ENCODE measurements around the gene TRNT1. TPM values are rescaled to one million over a fixed set of nuclear protein-coding genes. Genes with fewer than 3 reads are reported as not detected.

TRNT1 gene
- total RNA-seq, 1 donor from 2014 or later, result 16.0 TPM

- Histone ChIP-seq H3K27ac (ENCODE audit: low read depth, low read length) (no peak overlapping the region), H3K4me2 (ENCODE audit: low read length) (no peak overlapping the region), H3K9me3 (ENCODE audit: insufficient read depth, low read depth, low read length) (no peaks in the 10 kb centered on the region), H3K27me3 (ENCODE audit: insufficient read depth, low read length) (no peaks in the 10 kb centered on the region), H3K36me3 (ENCODE audit: insufficient read depth, low read length) (no peaks in the 10 kb centered on the region), H3K4me1 (ENCODE audit: insufficient read depth, low read length) (no peaks in the 10 kb centered on the region), H2AFZ (ENCODE audit: low read depth, low read length) (no peak overlapping the region), H3K79me2 (ENCODE audit: insufficient read depth, low read length) (no peaks in the 10 kb centered on the region), H3K9ac (ENCODE audit: low read length) (no peak overlapping the region), H3K4me3 (ENCODE audit: insufficient read depth, low read depth, low read length) (no peak overlapping the region), H4K20me1 (ENCODE audit: insufficient read depth, low read length) (no peaks in the 10 kb centered on the region)
- Mint-ChIP-seq H3K9me3 (ENCODE audit: unreplicated experiment) (peaks cover 3% of the 10 kb centered on the region), H3K27me3 (ENCODE audit: low read depth, unreplicated experiment) (peaks cover 19% of the 10 kb centered on the region), H3K36me3 (ENCODE audit: low read depth, unreplicated experiment) (no peaks in the 10 kb centered on the region), H3K27ac (ENCODE audit: unreplicated experiment) (no peak overlapping the region), H3K4me3 (ENCODE audit: unreplicated experiment) (no peak overlapping the region), H3K4me1 (ENCODE audit: low read depth, unreplicated experiment) (peaks cover 8% of the 10 kb centered on the region)
- TF ChIP-seq CTCF (IDR thresholded peaks at IDR 0.05; ENCODE audit: insufficient read depth, low read depth, low read length), result no peak
- no peak for TF ChIP-seq EZH2 (IDR thresholded peaks at IDR 0.05; ENCODE audit: insufficient read depth, low read length)
- FAIRE-seq, result no peak
- DNase-seq (ENCODE audit: low read depth), result no peak
Observed at GRCh38 chr3:3189961-3190360, 63.2 kb downstream of the TRNT1 start.

- FAIRE-seq (no peak), DNase-seq (ENCODE audit: low read depth) (peak; percentile 37)
- no peaks in the 10 kb centered on the region for H3K9me3 ChIP-seq (ENCODE audit: insufficient read depth, low read depth, low read length)
- H4K20me1 ChIP-seq (ENCODE audit: insufficient read depth, low read length), result no peaks in the 10 kb centered on the region
- H3K4me1 ChIP-seq (ENCODE audit: insufficient read depth, low read length), result no peaks in the 10 kb centered on the region
- no peak overlapping the region for H3K27ac ChIP-seq (ENCODE audit: low read depth, low read length)
- H3K4me3 Mint-ChIP-seq (ENCODE audit: unreplicated experiment), result no peak overlapping the region
- H3K36me3 Mint-ChIP-seq (ENCODE audit: low read depth, unreplicated experiment), result no peaks in the 10 kb centered on the region
- no peak overlapping the region for H3K27ac Mint-ChIP-seq (ENCODE audit: unreplicated experiment)
- peaks cover 2% of the 10 kb centered on the region for H3K27me3 ChIP-seq (ENCODE audit: insufficient read depth, low read length)
- H3K36me3 ChIP-seq (ENCODE audit: insufficient read depth, low read length), result no peaks in the 10 kb centered on the region
- H3K9ac ChIP-seq (ENCODE audit: low read length), result no peak overlapping the region
- H3K79me2 ChIP-seq (ENCODE audit: insufficient read depth, low read length), result no peaks in the 10 kb centered on the region
- no peaks in the 10 kb centered on the region for H3K9me3 Mint-ChIP-seq (ENCODE audit: unreplicated experiment)
- H3K4me3 ChIP-seq (ENCODE audit: insufficient read depth, low read depth, low read length), result no peak overlapping the region
- no peak overlapping the region for H3K4me2 ChIP-seq (ENCODE audit: low read length)
- H3K4me1 Mint-ChIP-seq (ENCODE audit: low read depth, unreplicated experiment), result peaks cover 8% of the 10 kb centered on the region
- TF ChIP-seq EZH2 (IDR thresholded peaks at IDR 0.05; ENCODE audit: insufficient read depth, low read length) (no peak), CTCF (IDR thresholded peaks at IDR 0.05; ENCODE audit: insufficient read depth, low read depth, low read length) (no peak)
- peaks cover 17% of the 10 kb centered on the region for H3K27me3 Mint-ChIP-seq (ENCODE audit: low read depth, unreplicated experiment)
- H2AFZ ChIP-seq (ENCODE audit: low read depth, low read length), result no peak overlapping the region
Observed at GRCh38 chr3:3191675-3192285, 65.0 kb downstream of the TRNT1 start.

- Histone ChIP-seq H3K4me1 (ENCODE audit: insufficient read depth, low read length) (no peaks in the 10 kb centered on the region), H2AFZ (ENCODE audit: low read depth, low read length) (no peak overlapping the region), H3K9me3 (ENCODE audit: insufficient read depth, low read depth, low read length) (no peaks in the 10 kb centered on the region), H3K9ac (ENCODE audit: low read length) (no peak overlapping the region), H4K20me1 (ENCODE audit: insufficient read depth, low read length) (no peaks in the 10 kb centered on the region), H3K4me2 (ENCODE audit: low read length) (no peak overlapping the region), H3K79me2 (ENCODE audit: insufficient read depth, low read length) (no peaks in the 10 kb centered on the region), H3K27me3 (ENCODE audit: insufficient read depth, low read length) (peaks cover 2% of the 10 kb centered on the region), H3K27ac (ENCODE audit: low read depth, low read length) (no peak overlapping the region), H3K4me3 (ENCODE audit: insufficient read depth, low read depth, low read length) (no peak overlapping the region), H3K36me3 (ENCODE audit: insufficient read depth, low read length) (no peaks in the 10 kb centered on the region)
- Mint-ChIP-seq H3K27me3 (ENCODE audit: low read depth, unreplicated experiment) (peaks cover 17% of the 10 kb centered on the region), H3K9me3 (ENCODE audit: unreplicated experiment) (no peaks in the 10 kb centered on the region), H3K4me3 (ENCODE audit: unreplicated experiment) (no peak overlapping the region), H3K36me3 (ENCODE audit: low read depth, unreplicated experiment) (no peaks in the 10 kb centered on the region), H3K27ac (ENCODE audit: unreplicated experiment) (no peak overlapping the region), H3K4me1 (ENCODE audit: low read depth, unreplicated experiment) (peaks cover 8% of the 10 kb centered on the region)
- DNase-seq (ENCODE audit: low read depth) (no peak), FAIRE-seq (no peak)
- TF ChIP-seq CTCF (IDR thresholded peaks at IDR 0.05; ENCODE audit: insufficient read depth, low read depth, low read length) (no peak), EZH2 (IDR thresholded peaks at IDR 0.05; ENCODE audit: insufficient read depth, low read length) (no peak)
Observed at GRCh38 chr3:3192286-3192675, 65.5 kb downstream of the TRNT1 start.

Data from astrocyte (in vitro differentiated cells and primary cell).